Testis (tissue), 3 donors: ENCODE results near the gene MID1. TPM values are rescaled to one million over a fixed set of nuclear protein-coding genes. Genes with fewer than 3 reads are reported as not detected.

Source experiments
- DNase-seq: peaks from one replicate; pipeline ENCODE4 v3.0.0-alpha.2; 2019
- H3K27ac ChIP-seq, 2 donors: fragments of 200-600 bp; sonication (generic); one replicate each; pipeline ENCODE4 v1.5.1; 2019
- H3K27me3 ChIP-seq: fragments of 200-600 bp; sonication (generic); one replicate; pipeline ENCODE4 v1.5.1; 2019
- H3K36me3 ChIP-seq: fragments of 200-600 bp; sonication (generic); one replicate; pipeline ENCODE4 v1.5.1; 2017; ENCODE audit warnings: low read depth; ENCODE audit errors: missing control alignments
- H3K4me1 ChIP-seq: fragments of 200-600 bp; sonication (generic); one replicate; pipeline ENCODE4 v1.5.1; 2019
- H3K4me3 ChIP-seq, 2 donors: fragments of 200-600 bp; sonication (generic); one replicate each; pipeline ENCODE4 v1.5.1; 2017 to 2019
- H3K9me3 ChIP-seq: fragments of 200-600 bp; sonication (generic); one replicate; pipeline ENCODE4 v1.5.1; 2017
- POLR2A ChIP-seq: fragments of 450-650 bp; IDR thresholded peaks from one replicate; pipeline ENCODE4 v1.6.1; 2017; ENCODE audit warnings: antibody characterized with exemption, mild to moderate bottlenecking, moderate library complexity
- WGBS, 2 donors: methylation state at CpG; one replicate each; pipeline ENCODE4 v1.1.5; 2018; 5-methylcytosine and 5-hydroxymethylcytosine counted together
- intact Hi-C: fragments of 100-400 bp; cut with DNase I; formaldehyde crosslinking; loops from one replicate; pipeline ENCODE4 v1.15.1; 2023; ENCODE audit warnings: low total_unique reads
- polyA plus RNA-seq: library from polyadenylated mRNA; stranded (reverse); fragments of 350-450 nt; fragmentation: Illumina TruSeq; extraction: RNeasy Lipid Tissue Mini Kit (QIAGEN cat#74804); gene quantifications from one replicate; pipeline ENCODE4 v1.2.3, GENCODE V29; 2014; ENCODE audit warnings: low read depth, low replicate concordance; ENCODE audit not compliant: insufficient read depth
- total RNA-seq, 2 donors: library from RNA; depleted of rRNA; stranded (reverse); fragments of >200 nt; gene quantifications; one replicate each; pipeline ENCODE4 v1.2.3, GENCODE V29; 2016
- TF ChIP-seq, protein P1 (sequence below), 3 experiments: fragments of 450-650 bp in 2 of 3; fragments of 200-600 bp in 1 of 3; sonication (generic) in 1 of 3; IDR thresholded peaks; one replicate each; pipeline ENCODE4 v1.5.1; 2016 to 2019; ENCODE audit warnings: antibody characterized with exemption in 3 of 3, mild to moderate bottlenecking in 2 of 3, moderate library complexity in 1 of 3

MID1 gene
- total and polyA plus RNA-seq, 3 donors from 2014 or later, result 10.3 to 34.6 (median 18.3) TPM

GRCh38 chrX:10467793-10468192 lies 152.6 kb downstream of the MID1 start:
- Histone ChIP-seq H3K27me3 (no peaks in the 10 kb centered on the region), H3K4me3 (no peak overlapping the region), H3K4me1 (no peaks in the 10 kb centered on the region), H3K9me3 (no peaks in the 10 kb centered on the region), H3K36me3 (no peaks in the 10 kb centered on the region), H3K27ac (no peak overlapping the region)
- 68 to 86% methylated on average over 3 of the region's 3 CpGs for WGBS, 2 donors
- TF ChIP-seq, protein P1, sequence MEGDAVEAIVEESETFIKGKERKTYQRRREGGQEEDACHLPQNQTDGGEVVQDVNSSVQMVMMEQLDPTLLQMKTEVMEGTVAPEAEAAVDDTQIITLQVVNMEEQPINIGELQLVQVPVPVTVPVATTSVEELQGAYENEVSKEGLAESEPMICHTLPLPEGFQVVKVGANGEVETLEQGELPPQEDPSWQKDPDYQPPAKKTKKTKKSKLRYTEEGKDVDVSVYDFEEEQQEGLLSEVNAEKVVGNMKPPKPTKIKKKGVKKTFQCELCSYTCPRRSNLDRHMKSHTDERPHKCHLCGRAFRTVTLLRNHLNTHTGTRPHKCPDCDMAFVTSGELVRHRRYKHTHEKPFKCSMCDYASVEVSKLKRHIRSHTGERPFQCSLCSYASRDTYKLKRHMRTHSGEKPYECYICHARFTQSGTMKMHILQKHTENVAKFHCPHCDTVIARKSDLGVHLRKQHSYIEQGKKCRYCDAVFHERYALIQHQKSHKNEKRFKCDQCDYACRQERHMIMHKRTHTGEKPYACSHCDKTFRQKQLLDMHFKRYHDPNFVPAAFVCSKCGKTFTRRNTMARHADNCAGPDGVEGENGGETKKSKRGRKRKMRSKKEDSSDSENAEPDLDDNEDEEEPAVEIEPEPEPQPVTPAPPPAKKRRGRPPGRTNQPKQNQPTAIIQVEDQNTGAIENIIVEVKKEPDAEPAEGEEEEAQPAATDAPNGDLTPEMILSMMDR (IDR thresholded peaks at IDR 0.05), result no peak
- no peak for TF ChIP-seq POLR2A
- no peak for DNase-seq
- intact Hi-C loops, result no loop called here

GRCh38 chrX:10465254-10465653 lies 155.1 kb downstream of the MID1 start:
- intact Hi-C loops, result no loop called here
- Histone ChIP-seq H3K4me1 (no peaks in the 10 kb centered on the region), H3K27me3 (no peaks in the 10 kb centered on the region), H3K4me3 (no peak overlapping the region), H3K36me3 (no peaks in the 10 kb centered on the region), H3K9me3 (no peaks in the 10 kb centered on the region), H3K27ac (no peak overlapping the region)
- 97 to 100% methylated on average over 2 of the region's 2 CpGs for WGBS, 2 donors
- TF ChIP-seq POLR2A, result no peak
- TF ChIP-seq, protein P1 (IDR thresholded peaks at IDR 0.05), result no peak
- DNase-seq, result no peak

- no peak for DNase-seq
- Histone ChIP-seq H3K27ac (no peak overlapping the region), H3K4me1 (no peaks in the 10 kb centered on the region), H3K9me3 (no peaks in the 10 kb centered on the region), H3K27me3 (no peaks in the 10 kb centered on the region), H3K36me3 (no peaks in the 10 kb centered on the region), H3K4me3 (no peak overlapping the region)
- intact Hi-C loops, result no loop called here
- 92 to 98% methylated on average over 4 to 5 of the region's 5 CpGs for WGBS, 2 donors
- TF ChIP-seq POLR2A, result no peak
- TF ChIP-seq, protein P1 (IDR thresholded peaks at IDR 0.05), result no peak
Observed at GRCh38 chrX:10457092-10457491, 163.3 kb downstream of the MID1 start.

DNA sequence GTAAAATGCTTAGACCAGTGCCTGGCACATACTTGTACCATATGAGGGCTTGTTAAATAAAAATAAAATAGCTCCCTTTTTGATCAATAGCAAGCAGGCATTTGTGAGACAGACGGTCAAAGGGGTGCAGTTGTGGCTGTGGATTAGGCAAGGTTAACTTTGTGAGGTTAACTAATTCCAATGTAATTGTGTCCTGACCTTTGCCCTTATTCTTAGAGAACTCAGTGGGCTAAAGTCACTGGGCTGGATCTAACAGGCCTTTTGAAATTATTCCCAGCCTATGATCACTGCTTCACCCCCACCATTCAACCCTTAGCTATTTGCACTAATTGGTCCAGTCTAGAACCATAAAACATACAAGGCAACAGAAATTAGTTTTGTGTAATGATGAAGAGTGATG lies 166.4 kb downstream of the MID1 start:
- no peaks in the 10 kb centered on the region for H3K9me3 ChIP-seq
- no peaks in the 10 kb centered on the region for H3K4me1 ChIP-seq
- no peaks in the 10 kb centered on the region for H3K27me3 ChIP-seq
- H3K4me3 ChIP-seq, result no peak overlapping the region
- H3K27ac ChIP-seq, result no peak overlapping the region
- no peak for TF ChIP-seq POLR2A
- TF ChIP-seq, protein P1 (IDR thresholded peaks at IDR 0.05), result no peak
- DNase-seq, result no peak
- intact Hi-C loops, result no loop called here
- no peaks in the 10 kb centered on the region for H3K36me3 ChIP-seq
- WGBS, 2 donors, result 94 to 100% methylated on average over 1 of the region's 1 CpG

- Histone ChIP-seq H3K27ac (no peak overlapping the region), H3K9me3 (no peaks in the 10 kb centered on the region), H3K27me3 (no peaks in the 10 kb centered on the region), H3K4me1 (no peaks in the 10 kb centered on the region), H3K4me3 (no peak overlapping the region), H3K36me3 (no peaks in the 10 kb centered on the region)
- WGBS, 2 donors, result 91% methylated on average over 4 of the region's 4 CpGs; no CpG with 5 or more reads in 1 of the 2 donors
- TF ChIP-seq, protein P1 (IDR thresholded peaks at IDR 0.05), result no peak
- no peak for TF ChIP-seq POLR2A
- DNase-seq, result no peak
- intact Hi-C loops, result no loop called here
Observed at GRCh38 chrX:10450959-10451355, 169.4 kb downstream of the MID1 start.
